GM18909 (cell line): ENCODE results near the gene PRKCB.
"Not testable (repeated sequence)": the region's sequence is repeated elsewhere in the genome, so short reads cannot be mapped to it uniquely, and the experiment has no call there.

Experiments used
- ATAC-seq: cut with Tn5 transposase; IDR thresholded peaks from one replicate; pipeline ENCODE4 v1.9.1; 2021; ENCODE audit warnings: mild to moderate bottlenecking; ENCODE audit not compliant: unreplicated experiment, poor library complexity

The PRKCB gene

GRCh38 chr16:23994615-23995014 is 158.8 kb downstream of the PRKCB start:
- no peak for ATAC-seq

GRCh38 chr16:23996258-23996955 is 160.6 kb downstream of the PRKCB start:
- no peak for ATAC-seq

DNA sequence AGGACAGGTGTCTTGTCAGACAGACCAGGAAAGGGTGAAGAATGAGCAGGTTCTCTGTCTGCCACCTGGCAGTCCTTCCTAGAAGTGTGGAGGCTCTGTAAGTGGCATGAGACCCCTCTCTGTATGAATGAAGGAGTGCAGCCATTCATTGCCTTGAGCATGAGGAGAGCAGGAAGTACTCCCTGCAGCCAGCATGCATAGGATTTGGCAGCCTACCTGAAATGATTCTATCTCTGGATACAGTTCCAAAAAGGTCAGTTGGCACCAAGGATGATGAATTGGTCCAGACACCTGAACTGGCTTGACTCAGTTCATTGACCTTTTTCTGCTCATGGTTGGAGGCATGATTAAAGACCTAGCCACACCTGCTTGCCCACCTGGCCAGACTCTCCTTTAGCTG is 163.0 kb downstream of the PRKCB start:
- ATAC-seq = no peak

GRCh38 chr16:23999663-24000062 is 163.9 kb downstream of the PRKCB start:
- ATAC-seq = no peak

DNA sequence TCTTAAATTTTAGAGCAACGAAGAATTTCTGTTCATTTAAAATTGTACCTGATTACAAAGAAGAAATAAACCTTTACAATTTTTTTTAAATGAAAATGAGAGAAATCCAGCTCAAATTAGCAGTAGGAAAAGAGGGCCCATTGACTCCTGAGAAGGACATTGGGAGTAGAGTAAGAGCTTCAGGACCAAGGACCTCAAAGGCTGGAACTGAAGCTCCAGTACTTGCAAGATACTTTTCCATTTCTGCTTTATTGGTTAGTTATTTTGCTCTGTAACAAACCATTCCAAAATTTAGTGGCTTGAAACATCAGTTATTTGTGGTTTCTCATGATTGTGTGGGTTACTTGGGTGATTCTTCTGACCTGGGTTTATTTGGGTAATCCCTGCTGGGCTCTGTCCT is 165.9 kb downstream of the PRKCB start:
- ATAC-seq = no peak

DNA sequence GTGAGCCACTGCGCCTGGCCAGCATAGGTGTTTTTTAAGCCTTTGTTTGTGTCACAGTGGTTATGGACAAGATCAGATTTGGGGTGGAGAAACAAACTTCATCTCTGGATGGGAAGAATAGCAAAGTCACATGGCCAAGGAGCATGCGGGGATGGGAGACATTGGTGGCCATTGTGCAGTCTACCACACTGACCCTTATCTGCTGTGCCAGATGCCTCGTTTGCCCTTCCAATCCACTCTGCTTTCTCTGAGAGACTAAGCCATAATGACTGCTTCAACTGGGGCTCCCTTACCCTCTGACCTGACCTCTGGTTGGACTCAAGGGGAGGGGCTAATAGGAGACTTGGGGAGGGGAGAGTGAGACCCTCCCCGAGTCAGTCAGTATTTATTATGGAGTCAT is 166.8 kb downstream of the PRKCB start:
- no peak for ATAC-seq

- ATAC-seq = no peak
Observed at GRCh38 chr16:24005577-24005976, 169.8 kb downstream of the PRKCB start.

DNA sequence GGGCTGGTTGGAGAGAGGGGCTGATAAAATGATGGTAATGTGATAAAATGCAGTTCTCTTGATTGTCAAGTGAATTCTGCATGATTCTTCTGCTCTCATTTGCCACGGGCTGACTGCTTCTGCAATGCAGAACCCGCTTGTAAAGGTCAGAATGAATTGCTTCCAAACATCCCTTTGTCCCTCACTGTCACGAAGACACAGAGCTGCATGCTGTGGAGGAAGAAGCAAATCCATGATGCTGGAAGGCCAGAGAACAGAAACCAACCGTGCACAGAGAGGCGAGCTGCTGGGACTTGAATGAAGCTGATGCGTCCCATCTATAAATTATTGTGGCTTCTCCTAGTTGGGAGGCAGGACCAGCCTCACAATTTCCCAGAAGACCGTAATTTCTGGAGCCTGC is 171.6 kb downstream of the PRKCB start:
- no peak for ATAC-seq

DNA sequence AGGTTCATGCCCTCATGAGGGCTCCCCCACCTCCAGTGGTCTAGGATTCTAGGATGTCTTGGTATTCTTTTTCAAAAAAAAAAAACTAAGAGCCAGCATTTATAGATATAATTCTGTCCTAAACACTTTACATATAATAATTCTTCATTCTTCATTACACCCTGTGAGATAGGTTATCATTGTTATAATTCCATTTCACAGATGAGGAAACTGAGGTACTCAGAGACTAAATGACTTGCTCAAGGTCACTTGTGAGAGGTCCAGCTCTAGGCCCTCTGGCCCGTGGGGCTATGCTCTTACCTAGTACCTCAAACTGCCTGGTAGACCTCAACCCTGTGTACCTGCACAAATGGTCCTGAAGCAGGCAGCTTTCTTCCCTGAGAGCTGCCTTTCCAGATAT is 172.2 kb downstream of the PRKCB start:
- no peak for ATAC-seq

- no peak for ATAC-seq
Observed at GRCh38 chr16:24009098-24009497, 173.3 kb downstream of the PRKCB start.

DNA sequence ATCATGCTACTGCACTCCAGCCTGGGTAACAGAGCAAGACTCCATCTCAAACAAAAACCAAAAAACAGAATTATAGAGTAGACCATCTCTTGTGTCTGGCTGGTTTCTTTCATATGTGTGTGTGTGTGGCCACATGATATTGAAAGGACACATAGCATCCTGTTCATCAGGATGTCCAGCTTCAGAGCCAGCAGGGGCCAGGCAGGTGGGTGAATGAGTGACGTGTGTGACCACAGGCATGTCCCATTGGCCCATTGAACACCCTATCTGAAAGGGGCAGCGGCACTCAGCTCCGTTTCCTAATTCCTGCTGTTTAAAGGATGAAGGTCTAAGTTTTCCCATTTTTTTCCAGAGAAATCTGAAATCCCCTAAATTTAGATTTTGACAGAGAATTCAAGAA is 174.2 kb downstream of the PRKCB start:
- ATAC-seq = no peak

DNA sequence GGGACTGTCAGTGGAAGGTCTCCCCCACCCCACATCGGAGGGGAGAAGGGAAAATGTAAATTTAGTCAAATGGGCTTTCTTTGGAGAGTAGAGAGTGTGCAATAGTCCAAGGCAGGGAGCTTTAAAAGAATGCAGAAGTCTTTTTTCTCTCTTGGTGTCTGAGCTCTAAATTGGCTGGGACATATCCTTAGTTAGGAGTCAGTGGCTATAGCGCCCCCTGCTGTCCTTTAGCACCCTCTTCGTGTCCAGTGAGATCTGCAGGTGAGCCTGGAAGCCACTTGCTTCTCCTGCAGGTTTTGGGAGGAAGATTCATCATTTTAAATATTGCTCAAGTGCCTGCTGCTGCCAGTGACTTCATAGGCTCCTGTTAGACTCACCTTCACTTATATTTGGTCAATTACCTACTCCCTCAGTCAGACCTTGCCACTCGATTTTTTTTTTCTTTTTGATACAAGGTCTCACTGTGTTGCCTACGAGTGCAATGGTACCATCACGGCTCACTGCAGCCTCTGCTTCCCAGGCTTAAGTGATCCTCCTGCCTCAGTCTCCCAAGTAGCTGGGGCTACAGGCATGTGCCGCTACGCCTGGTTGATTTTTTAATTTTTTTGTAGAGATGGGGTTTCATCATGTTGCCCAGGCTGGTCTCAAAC is 174.8 kb downstream of the PRKCB start:
- ATAC-seq = no peak

- no peak for ATAC-seq
Observed at GRCh38 chr16:24011237-24011636, 175.5 kb downstream of the PRKCB start.

GRCh38 chr16:24013054-24013636 is 177.4 kb downstream of the PRKCB start:
- ATAC-seq = no peak

- ATAC-seq = peak; percentile 96
Observed at GRCh38 chr16:24013864-24014645, 178.3 kb downstream of the PRKCB start.

GRCh38 chr16:24014955-24015354 is 179.2 kb downstream of the PRKCB start:
- ATAC-seq = not testable (repeated sequence)

DNA sequence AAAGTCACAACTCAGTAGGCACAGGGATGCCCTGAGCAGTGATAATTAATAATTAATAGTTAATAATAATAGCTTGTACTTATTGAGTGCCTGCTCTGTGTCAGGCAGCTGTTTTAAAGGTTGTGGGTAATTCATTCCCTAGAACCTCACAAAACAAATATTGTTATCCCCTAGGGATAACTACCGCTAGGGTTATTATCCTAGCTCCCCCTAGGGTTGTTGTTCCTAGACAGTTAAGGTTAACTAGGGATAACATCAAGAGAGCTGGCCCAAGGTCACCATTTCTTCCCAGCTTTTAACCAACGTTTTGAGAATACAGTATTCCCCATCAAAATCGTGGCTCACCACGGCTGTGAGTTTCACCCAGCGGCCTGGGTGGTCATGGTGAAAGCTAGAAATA is 180.1 kb downstream of the PRKCB start:
- ATAC-seq = no peak

- ATAC-seq = no peak
Observed at GRCh38 chr16:24018485-24018884, 182.7 kb downstream of the PRKCB start.

- ATAC-seq = no peak
Observed at GRCh38 chr16:24022797-24023196, 187.0 kb downstream of the PRKCB start.

GRCh38 chr16:24023621-24024020 is 187.8 kb downstream of the PRKCB start:
- ATAC-seq = no peak

GRCh38 chr16:24024971-24025370 is 189.2 kb downstream of the PRKCB start:
- no peak for ATAC-seq
